ENCODE measurements around the gene NID2. TPM values are rescaled to one million over a fixed set of nuclear protein-coding genes. Genes with fewer than 3 reads are reported as not detected.

The NID2 gene
- total and polyA plus RNA-seq, 10 donors, result 0.33 to 10.8 (median 3.4) TPM

DNA sequence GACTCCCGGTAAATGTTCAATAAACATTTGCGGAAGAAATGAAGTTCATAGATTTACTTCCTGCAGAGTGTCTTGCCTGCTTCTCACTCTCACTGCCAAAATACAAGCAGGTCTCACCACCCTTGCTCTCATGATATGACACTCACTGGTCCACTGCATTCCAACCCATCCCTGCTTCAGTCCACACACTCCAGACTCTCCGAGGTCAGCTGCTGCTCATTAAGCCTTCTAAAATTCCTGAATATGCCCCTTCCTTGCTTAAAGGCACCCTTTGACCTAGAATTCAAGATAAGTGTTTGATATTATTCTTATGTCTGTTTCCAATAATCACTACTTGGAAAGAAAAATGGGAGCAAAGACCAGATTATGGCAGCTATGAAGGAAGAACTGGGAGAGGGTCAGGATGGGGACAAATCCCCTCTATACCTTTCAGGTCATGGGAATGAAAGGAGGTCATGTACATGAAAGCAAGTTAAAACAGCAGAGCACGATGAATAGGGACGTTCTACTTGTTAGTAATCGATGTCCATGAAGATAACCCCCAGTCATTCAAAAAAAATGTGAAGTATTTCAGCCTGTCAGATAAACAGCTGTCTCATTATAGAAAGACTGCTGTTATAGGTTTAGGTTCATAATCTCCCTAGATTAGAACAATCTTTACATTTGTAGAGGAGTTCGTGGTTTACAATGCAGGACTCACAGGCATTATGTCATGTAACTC is 10.5 kb upstream of the NID2 start:
- intact Hi-C loops (cut with DNase I; ENCODE audit: low total_unique reads), result no loop called here
- Histone ChIP-seq H3K27me3 (replicated peaks in 1 of 7) (peaks cover 0 to 9% (median 0%) of the 10 kb centered on the region in 7 donors), H3K4me3 (no peak overlapping the region), H3K9me3 (peaks cover 0 to 7% (median 2%) of the 10 kb centered on the region in 8 donors), H3K27ac (no peak overlapping the region), H3K4me1 (no peaks in the 10 kb centered on the region), H3K36me3 (no peaks in the 10 kb centered on the region)
- TF ChIP-seq POLR2A (IDR thresholded peaks at IDR 0.05) (no peak), POLR2AphosphoS5 (IDR thresholded peaks at IDR 0.05) (no peak)
- TF ChIP-seq, protein P1, sequence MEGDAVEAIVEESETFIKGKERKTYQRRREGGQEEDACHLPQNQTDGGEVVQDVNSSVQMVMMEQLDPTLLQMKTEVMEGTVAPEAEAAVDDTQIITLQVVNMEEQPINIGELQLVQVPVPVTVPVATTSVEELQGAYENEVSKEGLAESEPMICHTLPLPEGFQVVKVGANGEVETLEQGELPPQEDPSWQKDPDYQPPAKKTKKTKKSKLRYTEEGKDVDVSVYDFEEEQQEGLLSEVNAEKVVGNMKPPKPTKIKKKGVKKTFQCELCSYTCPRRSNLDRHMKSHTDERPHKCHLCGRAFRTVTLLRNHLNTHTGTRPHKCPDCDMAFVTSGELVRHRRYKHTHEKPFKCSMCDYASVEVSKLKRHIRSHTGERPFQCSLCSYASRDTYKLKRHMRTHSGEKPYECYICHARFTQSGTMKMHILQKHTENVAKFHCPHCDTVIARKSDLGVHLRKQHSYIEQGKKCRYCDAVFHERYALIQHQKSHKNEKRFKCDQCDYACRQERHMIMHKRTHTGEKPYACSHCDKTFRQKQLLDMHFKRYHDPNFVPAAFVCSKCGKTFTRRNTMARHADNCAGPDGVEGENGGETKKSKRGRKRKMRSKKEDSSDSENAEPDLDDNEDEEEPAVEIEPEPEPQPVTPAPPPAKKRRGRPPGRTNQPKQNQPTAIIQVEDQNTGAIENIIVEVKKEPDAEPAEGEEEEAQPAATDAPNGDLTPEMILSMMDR (IDR thresholded peaks at IDR 0.05 in 8 of 11, conservative IDR thresholded peaks at IDR 0.05 in 3 of 11), result no peak
- no peak for DNase-seq
- WGBS, 5 donors, result 71 to 84% (median 79%) methylated on average over 7 of the region's 7 CpGs

DNA sequence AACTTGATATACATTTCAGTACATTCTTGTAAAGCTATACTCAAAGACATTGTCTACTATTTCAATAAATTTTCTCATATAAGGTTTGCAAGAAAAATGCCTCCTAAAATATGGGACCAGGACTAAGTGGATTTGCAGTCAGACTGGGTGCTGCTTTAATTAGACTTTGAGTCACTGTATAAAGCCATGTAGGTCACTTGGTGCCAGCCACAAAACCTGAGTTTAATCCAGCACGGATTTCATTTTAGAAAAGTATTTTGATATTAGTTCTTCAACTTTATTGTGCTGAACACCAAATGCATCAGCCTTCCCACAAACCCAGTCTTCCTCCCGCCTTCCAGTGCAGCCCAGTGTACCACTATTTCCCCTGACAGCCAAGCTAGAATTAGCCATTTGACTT is 9.9 kb upstream of the NID2 start:
- Histone ChIP-seq H3K4me3 (no peak overlapping the region), H3K4me1 (no peaks in the 10 kb centered on the region), H3K36me3 (no peaks in the 10 kb centered on the region), H3K27me3 (replicated peaks in 1 of 7) (peaks cover 0 to 9% (median 0%) of the 10 kb centered on the region in 7 donors), H3K27ac (no peak overlapping the region), H3K9me3 (peaks cover 0 to under 1% (median 0%) of the 10 kb centered on the region in 8 donors)
- 81 to 97% (median 92%) methylated on average over 2 of the region's 2 CpGs for WGBS, 5 donors
- no peak for DNase-seq
- intact Hi-C loops (cut with DNase I; ENCODE audit: low total_unique reads), result no loop called here
- TF ChIP-seq, protein P1 (IDR thresholded peaks at IDR 0.05 in 8 of 11, conservative IDR thresholded peaks at IDR 0.05 in 3 of 11), result no peak
- TF ChIP-seq POLR2A (IDR thresholded peaks at IDR 0.05), result no peak
- no peak for TF ChIP-seq POLR2AphosphoS5 (IDR thresholded peaks at IDR 0.05)

DNA sequence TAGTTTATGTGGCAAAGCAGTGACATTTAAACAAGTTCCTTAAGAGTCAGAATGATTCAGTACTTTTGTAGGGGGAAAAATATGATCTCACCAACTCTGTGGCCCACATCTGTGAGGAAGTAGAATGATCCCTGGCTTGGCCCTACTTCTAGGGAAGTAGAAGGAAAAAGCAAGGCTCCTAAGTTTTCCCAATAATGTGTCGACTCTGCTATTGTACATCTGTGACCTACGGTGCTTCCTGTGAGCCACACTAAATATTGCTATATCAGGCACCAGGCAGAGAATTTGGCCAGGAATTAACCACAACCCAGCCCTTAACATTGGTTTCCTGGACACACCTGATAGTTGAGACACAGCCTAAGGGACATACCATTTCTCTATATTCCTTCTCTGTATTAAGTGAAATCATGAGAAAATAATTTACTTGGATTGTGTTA is 9.3 kb upstream of the NID2 start:
- 15 to 36% (median 31%) methylated on average over 2 of the region's 2 CpGs for WGBS, 5 donors
- H3K27me3 ChIP-seq (replicated peaks in 1 of 7), result peaks cover 0 to 9% (median 0%) of the 10 kb centered on the region in 7 donors
- no peak overlapping the region for H3K27ac ChIP-seq
- no peaks in the 10 kb centered on the region for H3K9me3 ChIP-seq
- no peak overlapping the region for H3K4me3 ChIP-seq
- intact Hi-C loops (cut with DNase I; ENCODE audit: low total_unique reads), result no loop called here
- H3K4me1 ChIP-seq, result no peaks in the 10 kb centered on the region
- DNase-seq, result no peak
- H3K36me3 ChIP-seq, result no peaks in the 10 kb centered on the region
- TF ChIP-seq, protein P1 (IDR thresholded peaks at IDR 0.05 in 8 of 11, conservative IDR thresholded peaks at IDR 0.05 in 3 of 11), result no peak
- no peak for TF ChIP-seq POLR2AphosphoS5 (IDR thresholded peaks at IDR 0.05)
- no peak for TF ChIP-seq POLR2A (IDR thresholded peaks at IDR 0.05)

- H3K36me3 ChIP-seq, result no peaks in the 10 kb centered on the region
- no peaks in the 10 kb centered on the region for H3K9me3 ChIP-seq
- peaks cover 0 to 9% (median 0%) of the 10 kb centered on the region in 7 donors for H3K27me3 ChIP-seq (replicated peaks in 1 of 7)
- H3K27ac ChIP-seq, result no peak overlapping the region
- 46 to 88% (median 59%) methylated on average over 2 of the region's 2 CpGs for WGBS, 5 donors
- intact Hi-C loops (cut with DNase I; ENCODE audit: low total_unique reads), result no loop called here
- DNase-seq, result no peak
- no peaks in the 10 kb centered on the region for H3K4me1 ChIP-seq
- no peak overlapping the region for H3K4me3 ChIP-seq
- TF ChIP-seq POLR2A (IDR thresholded peaks at IDR 0.05), result no peak
- TF ChIP-seq POLR2AphosphoS5 (IDR thresholded peaks at IDR 0.05), result no peak
- TF ChIP-seq, protein P1 (IDR thresholded peaks at IDR 0.05 in 8 of 11, conservative IDR thresholded peaks at IDR 0.05 in 3 of 11), result no peak
Observed at GRCh38 chr14:52077256-52077979, 8.6 kb upstream of the NID2 start.

Data from spleen (tissue), 11 donors.